GM10847 (cell line): Measurements from ENCODE around the gene TMEM132E.

ENCODE experiments used
- POLR2A ChIP-seq: IDR thresholded peaks from 2 replicates; pipeline ENCODE4 v1.6.1; 2011; ENCODE audit not compliant: insufficient read length; ENCODE audit errors: extremely low read depth

Gene TMEM132E

DNA sequence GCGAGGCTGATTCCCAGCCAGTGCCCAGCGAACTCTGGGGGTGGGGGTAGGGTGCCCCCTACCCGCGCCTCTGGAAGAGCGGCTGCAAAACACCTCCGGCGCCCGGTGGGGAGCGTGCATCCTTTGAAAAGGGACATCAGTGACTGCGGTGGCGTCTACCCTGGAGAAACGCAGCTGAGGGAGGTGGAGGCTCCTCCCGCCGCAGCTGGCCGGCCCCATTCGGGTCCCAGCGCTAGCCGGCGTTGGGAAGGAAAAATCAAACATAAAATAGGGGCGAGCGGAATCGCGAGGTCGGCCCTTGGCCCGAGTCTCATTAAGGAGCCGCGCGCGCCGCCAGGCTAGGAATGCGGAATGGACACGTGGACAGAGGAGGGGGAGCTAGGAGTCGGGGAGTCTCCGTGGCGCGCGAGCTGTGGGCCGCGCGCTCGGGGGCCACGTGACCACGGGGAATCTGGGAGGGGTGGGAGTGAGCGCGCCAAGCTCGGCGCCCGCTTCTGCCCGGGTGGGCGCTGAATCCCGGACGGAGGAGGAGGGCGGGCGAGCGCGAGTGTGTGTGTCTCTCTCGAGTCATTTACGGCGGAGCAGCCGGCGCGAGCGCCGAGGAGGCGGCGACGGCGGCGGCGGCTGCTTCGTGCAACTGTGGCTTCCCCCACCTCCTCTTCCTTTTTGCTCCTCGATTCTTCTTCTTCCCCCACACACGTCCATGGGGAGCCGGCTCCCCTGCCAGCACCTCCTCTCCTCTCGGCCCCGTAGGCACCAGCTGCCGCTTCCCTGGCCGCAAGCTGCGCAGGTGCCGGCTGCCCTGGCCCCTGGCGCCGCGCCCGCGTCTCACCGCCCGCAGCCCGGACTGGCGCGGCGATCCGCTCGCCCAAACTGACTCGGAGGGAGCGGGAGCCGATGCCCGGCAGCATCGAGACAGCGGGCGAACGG, at the start of gene TMEM132E:
Gene TMEM132E (plus strand): TSS at position 566 of the 930 bp plus-strand sequence. CDS start 1,495 bp downstream, outside the sequence.
- TF ChIP-seq POLR2A = no peak

DNA sequence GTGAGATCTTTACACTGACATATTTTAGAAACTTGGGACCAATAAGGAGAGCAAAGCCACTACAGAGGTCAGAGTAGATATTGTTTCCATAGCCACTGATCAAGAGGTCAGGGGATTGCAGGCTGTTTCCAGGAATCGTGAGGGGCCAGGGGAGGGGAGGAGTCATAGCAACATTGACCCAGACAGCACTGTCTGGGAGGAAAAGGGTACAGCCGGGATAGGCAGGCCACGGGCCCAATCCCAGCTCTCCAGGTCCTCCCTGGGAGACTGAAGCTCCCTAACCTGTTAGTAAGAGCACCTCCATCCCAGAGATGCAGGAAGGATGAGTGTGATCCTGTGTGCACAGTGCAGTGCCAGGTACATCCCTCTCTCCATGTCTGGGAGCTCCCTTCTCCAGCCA, 48.5 kb upstream of the TMEM132E start:
- no peak for TF ChIP-seq POLR2A

DNA sequence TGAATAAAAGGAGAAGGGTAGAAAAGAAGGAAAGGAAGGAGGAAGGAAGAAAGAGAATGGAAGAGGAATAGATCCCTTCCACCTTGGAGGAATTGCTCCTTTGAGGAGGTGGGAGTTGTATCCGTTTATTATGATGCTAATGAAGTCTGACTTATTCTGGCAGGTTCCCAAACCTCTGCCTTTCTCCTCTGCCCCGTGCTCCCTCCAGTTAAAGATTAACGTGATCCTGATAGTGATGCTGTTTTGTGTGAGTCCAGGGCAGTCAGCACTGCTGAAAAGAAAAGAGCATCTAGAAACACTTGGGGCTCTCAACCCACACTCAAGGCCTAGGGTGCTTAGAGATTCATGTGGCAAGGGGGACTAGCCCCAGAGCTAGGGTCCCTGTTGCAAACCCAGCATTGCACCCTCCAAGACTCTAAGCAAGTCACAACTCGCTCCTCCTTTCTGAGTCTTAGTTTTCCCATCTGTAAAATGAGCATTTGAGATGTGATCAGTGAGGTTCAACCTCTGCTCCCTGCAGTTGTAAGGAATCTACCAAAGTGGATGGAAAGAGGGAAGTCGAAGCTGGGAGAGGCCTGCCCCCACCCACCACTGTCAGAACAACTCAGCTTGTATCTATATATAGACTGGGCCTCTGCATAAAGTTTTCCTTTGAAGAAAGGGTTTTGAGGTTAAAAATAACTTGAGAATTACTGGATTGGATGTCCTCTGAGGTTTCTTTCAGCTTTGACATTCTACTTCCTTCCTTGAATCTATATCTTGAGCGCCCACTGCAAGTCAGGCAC, 46.9 kb upstream of the TMEM132E start:
- no peak for TF ChIP-seq POLR2A

DNA sequence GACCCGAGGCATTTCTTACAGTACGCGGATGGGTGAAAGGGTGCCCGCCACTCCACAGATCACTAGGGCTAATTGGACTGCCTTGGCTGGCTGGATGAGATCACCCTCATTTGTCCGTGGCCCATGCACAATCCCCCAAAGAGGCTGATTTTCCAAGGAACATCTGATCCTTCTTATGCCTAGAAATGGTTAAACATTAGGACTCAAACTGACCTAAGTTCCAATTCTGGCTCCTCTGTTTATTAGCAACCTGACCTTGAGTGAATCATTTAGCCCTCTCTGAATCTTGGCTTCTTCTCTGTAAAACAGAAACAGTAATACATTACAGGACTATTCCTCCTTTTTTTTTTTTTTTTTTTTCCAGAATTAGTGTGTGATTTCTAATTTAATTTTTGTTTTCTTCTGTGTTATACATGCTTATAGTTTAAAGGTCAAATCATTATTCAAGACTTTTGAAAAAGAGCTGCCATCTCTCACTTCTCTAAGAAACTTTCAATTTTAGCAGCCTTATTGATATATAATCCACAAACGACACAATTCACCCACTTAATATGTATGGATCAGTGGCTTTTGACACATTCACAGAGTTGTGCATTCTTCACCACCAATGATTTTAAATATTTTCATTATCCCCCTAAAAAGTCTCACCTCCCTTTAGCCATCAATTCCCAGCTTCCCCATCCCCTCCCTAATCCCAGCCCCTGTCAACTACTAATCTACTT, 45.4 kb upstream of the TMEM132E start:
- TF ChIP-seq POLR2A = no peak

DNA sequence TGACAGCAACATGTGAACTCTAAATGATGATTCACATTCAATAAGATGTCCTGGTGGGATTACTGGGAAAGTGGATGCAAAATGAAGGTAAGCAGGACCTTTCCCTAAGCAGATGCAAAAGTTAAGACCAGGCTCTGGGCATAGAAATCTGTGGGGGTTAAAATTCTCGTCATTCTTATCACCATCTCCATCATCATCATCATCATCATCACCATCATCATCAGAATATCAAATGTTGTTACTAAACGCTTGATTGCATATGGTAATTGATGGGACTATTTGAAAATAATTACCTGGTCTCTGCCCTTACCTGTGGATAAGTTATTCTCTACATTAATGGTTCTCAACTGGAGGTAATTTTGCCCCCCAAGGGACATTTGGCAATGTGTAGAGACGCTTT, 41.9 kb upstream of the TMEM132E start:
- no peak for TF ChIP-seq POLR2A

- no peak for TF ChIP-seq POLR2A
These were observed 39.5 kb upstream of the TMEM132E start for GRCh38 chr17:34539881-34540280.

DNA sequence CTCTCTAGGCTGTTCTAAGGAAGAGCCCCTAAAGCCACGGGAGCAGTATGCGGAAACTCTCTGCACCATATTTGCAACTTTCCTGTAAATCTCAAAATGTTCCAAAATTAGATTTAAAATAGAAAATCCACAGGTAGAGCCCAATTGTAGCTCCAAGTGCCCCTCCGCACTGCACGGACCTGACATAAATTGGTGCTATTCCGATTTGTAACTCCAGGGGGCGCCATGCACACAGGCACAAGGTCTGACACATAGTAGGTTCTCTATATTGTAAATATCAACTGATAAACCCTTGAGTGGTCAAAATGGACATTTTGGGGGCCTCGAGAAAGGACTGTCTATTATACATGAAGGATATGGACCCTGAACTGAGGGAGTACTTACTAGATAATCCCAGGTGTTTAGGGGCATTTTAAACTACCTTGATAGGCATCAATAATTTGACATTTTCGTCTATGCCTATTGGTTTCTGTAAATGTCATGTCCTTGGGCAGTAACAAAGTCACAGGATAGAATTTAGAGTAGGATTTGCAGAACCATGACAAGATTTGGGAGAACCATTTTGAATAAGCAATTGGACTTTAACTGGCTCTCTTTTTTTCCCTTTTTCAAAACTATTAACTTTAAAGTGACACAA, 36.6 kb upstream of the TMEM132E start:
- no peak for TF ChIP-seq POLR2A

DNA sequence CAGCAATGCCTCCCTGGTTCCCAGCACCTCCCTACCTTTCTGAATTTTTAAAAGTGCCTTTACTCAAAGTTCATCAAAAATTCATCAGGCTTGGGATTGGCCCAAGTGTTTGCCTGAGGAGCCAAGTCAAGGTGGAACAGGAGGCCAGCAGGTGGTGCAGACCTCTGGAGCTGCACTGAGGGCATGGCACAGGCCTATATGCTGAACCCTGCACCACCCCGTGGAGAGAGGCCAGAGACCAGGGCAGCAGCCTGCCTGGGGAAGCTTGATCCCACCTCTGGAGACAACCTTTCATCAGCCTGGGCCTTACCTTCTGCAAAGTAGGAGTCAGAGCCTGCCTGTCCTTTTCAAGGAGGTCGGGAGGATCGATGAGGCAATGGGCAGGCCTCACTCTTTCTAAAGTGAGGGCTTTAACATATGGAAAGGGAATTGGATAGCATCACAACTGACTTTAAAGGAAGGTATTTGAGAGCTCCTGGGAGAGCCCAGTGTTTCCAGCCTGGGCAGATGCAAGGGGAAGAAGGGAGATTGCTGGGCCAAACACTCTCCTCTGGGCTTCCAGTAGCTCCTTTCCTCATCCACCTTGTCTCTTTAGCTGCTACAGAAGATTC, 31.8 kb upstream of the TMEM132E start:
- no peak for TF ChIP-seq POLR2A

DNA sequence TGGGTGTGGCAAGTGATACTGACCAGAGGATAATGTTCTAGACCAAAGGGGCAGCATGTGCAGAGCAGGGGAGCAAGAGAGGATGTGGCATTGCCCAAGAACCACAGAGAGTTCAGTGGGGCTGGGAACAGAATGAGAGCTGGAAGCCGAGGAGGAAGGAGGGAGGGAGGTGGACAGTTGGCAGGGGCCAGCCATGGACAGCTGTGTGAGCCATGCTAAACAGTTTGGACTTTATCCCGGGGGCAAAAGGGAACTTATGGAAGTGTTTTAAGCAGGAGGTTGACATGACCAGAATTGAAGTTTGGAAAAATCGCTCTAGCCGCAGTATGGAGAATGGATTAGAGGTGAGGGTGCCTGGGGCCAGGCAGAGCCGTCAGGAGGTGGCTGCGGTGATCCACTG, 29.4 kb upstream of the TMEM132E start:
- TF ChIP-seq POLR2A = no peak

GRCh38 chr17:34553907-34554306, 25.5 kb upstream of the TMEM132E start:
- no peak for TF ChIP-seq POLR2A

GRCh38 chr17:34556384-34556783, 23.0 kb upstream of the TMEM132E start:
- TF ChIP-seq POLR2A = no peak

GRCh38 chr17:34556931-34557330, 22.5 kb upstream of the TMEM132E start:
- TF ChIP-seq POLR2A = no peak

- TF ChIP-seq POLR2A = no peak
These were observed 18.1 kb upstream of the TMEM132E start for GRCh38 chr17:34561328-34561727.

DNA sequence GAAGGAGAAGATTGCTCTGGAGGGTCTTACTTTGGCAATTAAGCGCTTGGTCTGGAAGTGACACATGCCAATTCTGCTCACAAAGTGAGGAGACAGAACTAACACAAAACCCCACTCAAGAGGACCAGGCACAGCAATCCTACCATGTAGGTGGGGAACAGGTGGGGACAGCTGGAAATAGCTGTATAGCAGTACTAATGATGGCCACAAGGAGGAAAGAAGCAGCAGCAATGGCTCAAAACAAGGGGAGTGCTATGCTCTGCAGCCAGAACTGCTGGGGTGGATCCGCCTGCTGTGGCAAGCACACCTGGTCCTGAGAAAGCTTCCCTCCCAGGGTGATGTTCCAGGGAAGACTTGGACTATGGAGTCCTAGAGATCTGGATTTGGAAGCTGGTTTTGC, 17.0 kb upstream of the TMEM132E start:
- no peak for TF ChIP-seq POLR2A
